ENCODE data around the gene GRAP.
"Not testable (repeated sequence)": the region's sequence is repeated elsewhere in the genome, so short reads cannot be mapped to it uniquely, and the experiment has no call there.

- TF ChIP-seq CTCF, POLR2AphosphoS5 (IDR thresholded peaks at IDR 0.05): not testable (repeated sequence)
These were observed 9.2 kb downstream of the GRAP start for GRCh38 chr17:19037547-19037946.
